HepG2 (cell line): ENCODE measurements around the gene ATRNL1. TPM values are rescaled to one million over a fixed set of nuclear protein-coding genes. Genes with fewer than 3 reads are reported as not detected.

Experiments
- ATAC-seq: fragments of 200-7000 bp; cut with Tn5 transposase; 3 replicates; pipeline ENCODE4 v1.9.1; 2020; ENCODE audit warnings: mild to moderate bottlenecking, moderate library complexity
- BruUV-seq: library from RNA; stranded (reverse); fragments of 400-500 nt; replicated peaks from 2 replicates; lab custom pipeline; 2021; lab: Mats Ljungman, UMichigan
- CTCF ChIA-PET: fragments of 300-600 bp; formaldehyde crosslinking; extraction: SDS; loops from one replicate; lab custom pipeline; 2021; ENCODE audit warnings: low total read pairs, inconsistent platforms, low intra/inter-chr PET ratio; lab: Yijun Ruan, JAX
- POLR2A ChIA-PET: fragments of 350-600 bp; sonication (Branson Sonifier 250); formaldehyde crosslinking; loops from one replicate; lab custom pipeline; 2020; ENCODE audit warnings: antibody characterized with exemption, inconsistent platforms; lab: Yijun Ruan, JAX
- DNase-seq: peaks from one replicate; pipeline ENCODE4 v3.0.0-alpha.2; 2015; ENCODE audit warnings: low spot score
- FAIRE-seq: peaks from 3 replicates; lab custom pipeline; 2011; peaks lifted over from hg19 to GRCh38; lab: Jason Lieb, UNC
- H2AFZ ChIP-seq: one replicate; pipeline ENCODE4 v1.6.1; 2011; ENCODE audit warnings: low read length, inconsistent platforms
- H3K27ac ChIP-seq: fragments of 300-600 bp; 3 replicates; pipeline ENCODE4 v1.8.0; 2011; ENCODE audit warnings: mixed run types, mild to moderate bottlenecking, mixed read lengths, low read length, inconsistent platforms; ENCODE audit not compliant: insufficient read depth; ENCODE audit errors: extremely low read length
- H3K27me3 ChIP-seq, 2 experiments: fragments of 200-600 bp in 1 of 2; 2 replicates in 1 of 2; 3 replicates in 1 of 2; pipeline versions ENCODE4 v1.6.0 to v1.8.0; 2011; ENCODE audit warnings: low read length in 2 of 2, mild to moderate bottlenecking in 2 of 2, moderate library complexity in 2 of 2, inconsistent platforms in 1 of 2; ENCODE audit not compliant: insufficient read depth in 2 of 2, control insufficient read depth in 1 of 2
- H3K36me3 ChIP-seq, 2 experiments: fragments of 200-600 bp in 1 of 2; replicated peaks in 1 of 2; 2 replicates in 1 of 2; 3 replicates in 1 of 2; pipeline versions ENCODE4 v1.5.1 to v1.8.0; 2011; ENCODE audit warnings: low read length in 2 of 2, inconsistent platforms in 1 of 2; ENCODE audit not compliant: insufficient read depth in 2 of 2, control insufficient read depth in 1 of 2
- H3K4me1 ChIP-seq: 2 replicates; pipeline ENCODE4 v1.5.1; 2012; ENCODE audit warnings: low read length, inconsistent platforms; ENCODE audit not compliant: insufficient read depth
- H3K4me2 ChIP-seq: 2 replicates; pipeline ENCODE4 v1.6.0; 2011; ENCODE audit warnings: low read depth, low read length, inconsistent platforms
- H3K4me3 ChIP-seq, 3 experiments: fragments of 200-600 bp in 1 of 3; sonication (generic), shearing (Covaris generic) in 1 of 3; replicated peaks in 1 of 3; 2 replicates each; pipeline ENCODE4 v1.5.1; 2011 to 2016; ENCODE audit warnings: low read length in 3 of 3, inconsistent platforms in 2 of 3, low read depth in 2 of 3, mild to moderate bottlenecking in 2 of 3, control low read depth in 1 of 3, mixed read lengths in 1 of 3; ENCODE audit not compliant: insufficient read depth in 1 of 3
- H3K79me2 ChIP-seq: one replicate; pipeline ENCODE4 v1.6.1; 2011; ENCODE audit warnings: low read length, inconsistent platforms; ENCODE audit not compliant: insufficient read depth
- H3K9ac ChIP-seq: 2 replicates; pipeline ENCODE4 v1.6.0; 2011; ENCODE audit warnings: mild to moderate bottlenecking, low read depth, low read length, inconsistent platforms; ENCODE audit not compliant: insufficient read depth
- H3K9me3 ChIP-seq: 2 replicates; pipeline ENCODE4 v1.5.1; 2012; ENCODE audit warnings: mild to moderate bottlenecking, low read length
- H4K20me1 ChIP-seq: 2 replicates; pipeline ENCODE4 v1.6.0; 2011; ENCODE audit warnings: inconsistent platforms, mild to moderate bottlenecking, low read length, moderate library complexity; ENCODE audit not compliant: insufficient read depth
- AGO1 ChIP-seq: fragments of 200-400 bp; formaldehyde crosslinking; IDR thresholded peaks from 2 replicates; pipeline ENCODE4 v1.6.1; 2017; ENCODE audit warnings: mild to moderate bottlenecking, low read depth, low read length, moderate library complexity; ENCODE audit not compliant: poor library complexity, severe bottlenecking
- DR1 ChIP-seq: sonication (generic); formaldehyde crosslinking; IDR thresholded peaks from 2 replicates; pipeline ENCODE4 v1.8.0; 2021; ENCODE audit warnings: mild to moderate bottlenecking, missing genetic modification reagents, inconsistent platforms
- E2F2 ChIP-seq: sonication (generic); formaldehyde crosslinking; IDR thresholded peaks from 2 replicates; pipeline ENCODE4 v1.4.0; 2020; ENCODE audit warnings: missing genetic modification reagents, borderline replicate concordance
- NFE2L1 ChIP-seq: sonication (generic); formaldehyde crosslinking; IDR thresholded peaks from 2 replicates; pipeline ENCODE4 v1.4.0; 2020; ENCODE audit warnings: missing genetic modification reagents, mild to moderate bottlenecking, borderline replicate concordance
- NRL ChIP-seq: sonication (generic); formaldehyde crosslinking; IDR thresholded peaks from 2 replicates; pipeline ENCODE4 v1.5.0; 2020; ENCODE audit warnings: missing genetic modification reagents, mild to moderate bottlenecking, moderate library complexity, borderline replicate concordance
- POGK ChIP-seq: sonication (generic); formaldehyde crosslinking; conservative IDR thresholded peaks from 2 replicates; pipeline ENCODE4 v1.8.0; 2022; ENCODE audit warnings: mild to moderate bottlenecking, moderate library complexity, missing genetic modification reagents
- PREB ChIP-seq: sonication (generic); formaldehyde crosslinking; IDR thresholded peaks from 2 replicates; pipeline ENCODE4 v1.4.0; 2020; ENCODE audit warnings: missing genetic modification reagents
- RFX3 ChIP-seq: IDR thresholded peaks from 2 replicates; pipeline ENCODE4 v1.6.1; 2016; ENCODE audit warnings: missing biosample characterization, missing genetic modification reagents
- SMC3 ChIP-seq: IDR thresholded peaks from 2 replicates; pipeline ENCODE4 v1.6.1; 2011; ENCODE audit warnings: low read length, improper control_type of control experiment
- THYN1 ChIP-seq: sonication (generic); formaldehyde crosslinking; IDR thresholded peaks from 2 replicates; pipeline ENCODE4 v1.8.1; 2023; ENCODE audit warnings: low read depth, mild to moderate bottlenecking, moderate library complexity, missing genetic modification reagents, borderline replicate concordance
- TMF1 ChIP-seq: sonication (generic); formaldehyde crosslinking; IDR thresholded peaks from 2 replicates; pipeline ENCODE4 v1.8.1; 2022; ENCODE audit warnings: low read depth, missing genetic modification reagents
- TRIM22 ChIP-seq: fragments of 450-650 bp; IDR thresholded peaks from 2 replicates; pipeline ENCODE4 v1.6.1; 2017
- ZNF326 ChIP-seq: sonication (generic); formaldehyde crosslinking; IDR thresholded peaks from 2 replicates; pipeline ENCODE4 v1.4.0; 2020; ENCODE audit warnings: missing genetic modification reagents, borderline replicate concordance
- ZNF563 ChIP-seq: sonication (generic); formaldehyde crosslinking; IDR thresholded peaks from 2 replicates; pipeline ENCODE4 v1.8.0; 2022; ENCODE audit warnings: mild to moderate bottlenecking, moderate library complexity, missing genetic modification reagents
- ZNF574 ChIP-seq: sonication (generic); formaldehyde crosslinking; IDR thresholded peaks from 2 replicates; pipeline ENCODE4 v1.4.0; 2020; ENCODE audit warnings: missing genetic modification reagents
- ZNF652 ChIP-seq: IDR thresholded peaks from 2 replicates; pipeline ENCODE4 v1.6.1; 2016; ENCODE audit warnings: low read depth, borderline replicate concordance
- ZNF883 ChIP-seq: sonication (generic); formaldehyde crosslinking; IDR thresholded peaks from 2 replicates; pipeline ENCODE4 v1.5.1; 2020; ENCODE audit warnings: mild to moderate bottlenecking, missing genetic modification reagents; ENCODE audit errors: not compliant biosample characterization
- WGBS: methylation state at CpG from one replicate; pipeline ENCODE4 v1.1.6; 2017; ENCODE audit warnings: low lambda C conversion rate; 5-methylcytosine and 5-hydroxymethylcytosine counted together
- in situ Hi-C: cut with HindIII; loops from 2 replicates; pipeline ENCODE4 v1.10.0; 2017; ENCODE audit warnings: low pct_unique_long_range_greater_than_20kb; ENCODE audit not compliant: extremely low pct_ligation_motif_present
- intact Hi-C: fragments of 100-400 bp; cut with micrococcal nuclease; formaldehyde crosslinking; loops from one replicate; pipeline ENCODE4 v1.10.0; 2022; ENCODE audit not compliant: unreplicated experiment
- polyA plus RNA-seq, 8 experiments: library from polyadenylated mRNA; depleted of rRNA in 3 of 8; stranded (reverse) in 7 of 8; unstranded in 1 of 8; fragments of >200 nt; fragmentation: Illumina TruSeq in 4 of 8; extraction: Trizol in 4 of 8; gene quantifications; 2 replicates each; pipeline versions ENCODE4 v1.2.1 to v1.2.3, GENCODE V29; 2011 to 2016; ENCODE audit warnings: low read depth in 4 of 8, missing spikeins in 1 of 8, mixed read lengths in 1 of 8; ENCODE audit not compliant: insufficient read depth in 1 of 8
- total RNA-seq, 5 experiments: library from RNA; depleted of rRNA; stranded (reverse); fragments of >200 nt; fragmentation: Illumina TruSeq; extraction: Trizol; gene quantifications; 2 replicates each; pipeline ENCODE4 v1.2.3, GENCODE V29; 2016; ENCODE audit warnings: low read depth in 1 of 5

The ATRNL1 gene
- total and polyA plus RNA-seq, 2 of the 13 experiments (the other 11 are each of a cell fraction or from before 2014, with no cell fraction given): 0.04 TPM; not detected in 1

- intact Hi-C loops: no loop called here
- no peaks in the 10 kb centered on the region for H3K27me3 ChIP-seq
- no peaks in the 10 kb centered on the region for H4K20me1 ChIP-seq
- no peak overlapping the region for H3K4me3 ChIP-seq
- no peaks in the 10 kb centered on the region for H3K9me3 ChIP-seq
- H3K27ac ChIP-seq: no peak overlapping the region
- H3K79me2 ChIP-seq: no peaks in the 10 kb centered on the region
- no peak overlapping the region for H3K9ac ChIP-seq
- ATAC-seq: peak; percentile 95
- 0% methylated on average over 1 of the region's 1 CpG for whole genome bisulfite sequencing
- POLR2A ChIA-PET: no interaction called here
- H3K36me3 ChIP-seq: no peaks in the 10 kb centered on the region
- no TSS peak for BruUV-seq
- peak; percentile 9 for DNase-seq
- CTCF ChIA-PET: no interaction called here
- H2AFZ ChIP-seq: no peak overlapping the region
- no peak overlapping the region for H3K4me2 ChIP-seq
- peaks cover 17% of the 10 kb centered on the region; the same call in 1 of the 2 replicates for H3K4me1 ChIP-seq
- in situ Hi-C loops: no loop called here
- no peak for FAIRE-seq
- TF ChIP-seq ZNF883 (CRISPR knock-in tag) (no peak), NFE2L1 (CRISPR knock-in tag) (no peak), E2F2 (CRISPR knock-in tag) (no peak), ZNF326 (CRISPR knock-in tag) (no peak), RFX3 (CRISPR knock-in tag) (no peak), ZNF652 (peak; percentile 59; the same call in 1 of the 2 replicates), THYN1 (CRISPR knock-in tag) (no peak), TMF1 (CRISPR knock-in tag) (no peak), DR1 (CRISPR knock-in tag) (no peak), NRL (CRISPR knock-in tag) (no peak), SMC3 (no peak), ZNF574 (no peak), PREB (no peak), AGO1 (no peak), TRIM22 (no peak), POGK (no peak), ZNF563 (no peak)
These were observed 560.3 kb downstream of the ATRNL1 start for GRCh38 chr10:115653473-115653872.
